Spinal cord (tissue), 10 donors: ENCODE results near the gene BCAR3. TPM values are rescaled to one million over a fixed set of nuclear protein-coding genes. Genes with fewer than 3 reads are reported as not detected.
"Not testable (repeated sequence)": the region's sequence is repeated elsewhere in the genome, so short reads cannot be mapped to it uniquely, and the experiment has no call there.

Experiments used
- DNase-seq, 6 donors: peaks; one replicate each; pipeline versions ENCODE4 v3.0.0 to v3.0.0-alpha.2; 2013 to 2015; ENCODE audit warnings: low spot score in 6 of 6, low read depth in 4 of 6
- H3K27ac ChIP-seq: one replicate; pipeline ENCODE4 v1.5.1; 2013; ENCODE audit warnings: low read depth, low read length, control low read depth
- H3K27me3 ChIP-seq: one replicate; pipeline ENCODE4 v1.6.1; 2013; ENCODE audit warnings: low read length; ENCODE audit not compliant: control insufficient read depth, insufficient read depth
- H3K36me3 ChIP-seq: one replicate; pipeline ENCODE4 v1.6.1; 2013; ENCODE audit warnings: low read length; ENCODE audit not compliant: control insufficient read depth, insufficient read depth
- H3K4me1 ChIP-seq: one replicate; pipeline ENCODE4 v1.6.1; 2013; ENCODE audit warnings: low read length; ENCODE audit not compliant: control insufficient read depth, insufficient read depth
- H3K4me3 ChIP-seq: one replicate; pipeline ENCODE4 v1.5.1; 2013; ENCODE audit warnings: low read depth, low read length, control low read depth
- H3K9me3 ChIP-seq: one replicate; pipeline ENCODE4 v1.6.1; 2013; ENCODE audit warnings: low read length; ENCODE audit not compliant: control insufficient read depth, insufficient read depth
- WGBS: methylation state at CpG from one replicate; pipeline ENCODE4 v1.1.5; 2013; ENCODE audit warnings: missing lambda C conversion rate; ENCODE audit not compliant: insufficient coverage; 5-methylcytosine and 5-hydroxymethylcytosine counted together
- polyA plus RNA-seq, 2 donors: library from polyadenylated mRNA; unstranded; fragments of 120-200 nt; gene quantifications; one replicate each; pipeline ENCODE4 v1.2.1, GENCODE V29; 2013; ENCODE audit not compliant: insufficient read length in 2 of 2
- total RNA-seq, 2 donors: library from RNA; depleted of rRNA in 1 of 2; stranded (reverse); fragments of 120-200 nt in 1 of 2; fragments of >200 nt in 1 of 2; gene quantifications; one replicate each; pipeline versions ENCODE4 v1.2.3 to v1.2.4, GENCODE V29; 2013 to 2014
- donor health status: healthy.

The BCAR3 gene
- total and polyA plus RNA-seq, 4 donors: 10.4 to 16.7 (median 14.3) TPM

DNA sequence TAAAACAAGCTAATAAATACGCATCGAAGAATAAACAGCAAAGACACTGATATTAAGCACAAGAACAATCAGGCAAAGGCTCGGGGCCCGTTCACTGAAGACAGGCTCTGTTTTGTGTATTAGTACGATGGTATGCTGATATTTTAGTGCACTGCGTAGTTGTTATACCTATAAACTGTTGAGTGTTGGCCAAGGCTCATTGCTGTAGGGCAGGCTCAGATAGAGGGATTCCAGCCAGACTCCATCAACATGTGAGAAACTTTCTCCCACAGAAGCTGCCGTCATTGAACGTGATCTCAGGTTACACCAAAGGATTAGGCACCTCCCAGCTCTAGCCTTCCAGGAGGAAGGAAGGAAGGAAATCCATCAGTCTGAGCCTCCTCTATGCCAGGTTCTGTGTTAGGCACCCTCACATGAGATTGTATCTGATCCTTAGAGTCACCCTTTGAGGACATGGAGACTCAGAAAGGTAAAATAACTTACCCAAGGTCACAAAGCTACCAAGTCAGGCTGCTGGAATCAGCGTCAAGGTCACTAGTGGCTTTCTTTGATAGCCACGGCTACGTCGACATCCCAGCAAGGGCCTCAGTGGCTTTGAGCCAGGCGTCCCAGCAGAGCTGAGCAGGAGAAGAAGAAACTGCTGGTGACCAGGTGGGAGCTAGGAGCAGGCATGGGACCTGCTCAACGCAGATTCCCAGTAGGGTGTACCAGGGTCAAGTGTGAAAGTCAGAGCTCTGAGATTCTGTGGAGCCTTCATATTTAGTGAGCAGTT is 14.8 kb downstream of the BCAR3 start:
- no peak for DNase-seq
- 74% methylated on average over 9 of the region's 14 CpGs for WGBS
- Histone ChIP-seq H3K27me3 (no peaks in the 10 kb centered on the region), H3K4me1 (peaks cover 27% of the 10 kb centered on the region), H3K27ac (no peak overlapping the region), H3K4me3 (no peak overlapping the region), H3K36me3 (no peaks in the 10 kb centered on the region), H3K9me3 (no peaks in the 10 kb centered on the region)

DNA sequence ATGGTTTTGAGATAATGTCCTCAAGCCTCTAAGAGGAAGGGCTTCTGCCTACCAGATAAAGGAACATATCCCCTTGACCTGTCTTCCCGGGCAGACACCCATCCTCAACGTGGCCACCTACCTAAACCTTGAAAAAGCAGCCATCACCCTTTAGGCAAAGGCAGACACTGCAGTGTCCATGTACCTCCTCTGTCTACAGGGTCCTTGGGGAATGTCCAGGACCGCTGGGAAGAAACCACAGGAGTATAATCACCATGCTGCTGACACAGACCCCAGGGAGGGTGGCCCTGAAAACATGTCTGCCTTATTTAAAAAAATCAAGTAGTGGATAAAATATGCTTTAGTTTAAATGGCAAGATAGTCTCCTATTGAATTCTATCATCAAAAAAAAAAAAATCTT is 16.6 kb downstream of the BCAR3 start:
- Histone ChIP-seq H3K27me3 (no peaks in the 10 kb centered on the region), H3K27ac (peak overlapping the region; percentile 51), H3K9me3 (no peaks in the 10 kb centered on the region), H3K4me1 (peaks cover 24% of the 10 kb centered on the region), H3K4me3 (no peak overlapping the region), H3K36me3 (no peaks in the 10 kb centered on the region)
- WGBS: 75% methylated on average over 3 of the region's 3 CpGs
- DNase-seq: no peak

GRCh38 chr1:93663208-93663614 is 18.4 kb downstream of the BCAR3 start:
- Histone ChIP-seq H3K4me1 (peaks cover 22% of the 10 kb centered on the region), H3K9me3 (no peaks in the 10 kb centered on the region), H3K36me3 (no peaks in the 10 kb centered on the region), H3K27ac (peak overlapping the region; percentile 52), H3K4me3 (no peak overlapping the region), H3K27me3 (no peaks in the 10 kb centered on the region)
- no peak for DNase-seq
- WGBS: 61% methylated on average over 2 of the region's 2 CpGs

- H3K4me3 ChIP-seq: no peak overlapping the region
- no peaks in the 10 kb centered on the region for H3K36me3 ChIP-seq
- 83% methylated on average over 3 of the region's 7 CpGs for WGBS
- H3K27me3 ChIP-seq: no peaks in the 10 kb centered on the region
- H3K27ac ChIP-seq: no peak overlapping the region
- H3K4me1 ChIP-seq: peaks cover 17% of the 10 kb centered on the region
- H3K9me3 ChIP-seq: no peaks in the 10 kb centered on the region
- DNase-seq: peak in 1 of 6 donors; percentile 10
Observed at GRCh38 chr1:93662481-93663207, 19.0 kb downstream of the BCAR3 start.

GRCh38 chr1:93661829-93662474 is 19.7 kb downstream of the BCAR3 start:
- peaks cover 13% of the 10 kb centered on the region for H3K4me1 ChIP-seq

DNA sequence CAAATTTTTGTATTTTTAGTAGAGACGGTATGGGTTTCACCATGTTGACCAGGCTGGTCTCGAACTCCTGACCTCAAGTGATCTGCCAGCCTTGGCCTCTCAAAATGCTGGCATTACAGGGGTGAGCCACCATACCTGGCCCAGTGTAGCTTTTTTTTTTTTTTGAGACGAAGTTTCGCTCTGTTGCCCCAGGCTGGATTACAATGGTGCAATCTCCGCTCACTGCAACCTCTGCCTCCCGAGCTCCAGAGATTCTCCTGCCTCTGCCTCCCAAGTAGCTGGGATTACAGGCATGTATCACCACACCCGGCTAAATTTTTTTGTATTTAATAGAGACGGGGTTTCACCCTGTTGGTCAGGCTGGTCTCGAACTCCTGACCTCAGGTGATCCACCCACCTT is 20.3 kb downstream of the BCAR3 start:
- 99% methylated on average over 8 of the region's 9 CpGs for WGBS
- H3K36me3 ChIP-seq, H3K27ac ChIP-seq, H3K9me3 ChIP-seq, DNase-seq, H3K27me3 ChIP-seq, H3K4me3 ChIP-seq: not testable (repeated sequence)
- peaks cover 11% of the 10 kb centered on the region for H3K4me1 ChIP-seq

More at GRCh38 chr1:93661829-93662474, 19.7 kb downstream of the BCAR3 start:
- WGBS: 60% methylated on average over 2 of the region's 7 CpGs
- Histone ChIP-seq H3K27me3 (no peaks in the 10 kb centered on the region), H3K36me3 (no peaks in the 10 kb centered on the region), H3K27ac (no peak overlapping the region), H3K4me3 (no peak overlapping the region), H3K9me3 (no peaks in the 10 kb centered on the region)
- DNase-seq: peak in 1 of 6 donors; percentile 16

DNA sequence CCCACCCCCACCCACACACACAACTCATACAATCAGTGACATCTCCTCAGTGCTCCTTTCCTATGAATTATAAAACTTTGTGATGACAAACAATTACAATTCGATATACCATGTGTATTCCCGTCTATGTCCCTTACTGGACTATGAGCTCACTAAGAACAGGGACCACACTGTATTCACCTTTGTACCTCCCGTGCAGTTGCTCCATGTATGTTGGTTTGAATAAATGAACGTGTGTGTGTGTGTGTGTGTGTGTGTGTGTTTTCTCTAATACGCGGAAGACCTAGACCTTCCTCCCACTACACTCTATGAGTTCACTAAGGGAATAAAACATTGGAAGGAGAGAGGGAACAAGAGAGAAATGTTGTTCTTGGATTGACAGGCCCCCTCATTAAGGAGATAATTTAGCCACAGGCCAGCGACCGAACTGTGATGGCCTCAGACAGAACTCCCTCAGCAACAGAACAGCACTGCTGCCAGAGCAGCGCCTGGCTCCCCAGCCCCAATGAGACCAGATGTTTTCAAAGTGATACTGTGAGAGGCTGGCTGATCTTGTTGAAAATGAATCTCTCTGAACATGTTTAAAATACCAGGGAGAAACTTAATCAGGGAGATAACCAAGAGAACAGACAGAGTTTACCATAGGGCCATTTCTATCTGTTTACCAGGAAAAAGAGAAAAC is 21.7 kb downstream of the BCAR3 start:
- no peak overlapping the region for H3K4me3 ChIP-seq
- H3K9me3 ChIP-seq: no peaks in the 10 kb centered on the region
- DNase-seq: peak in 2 of 6 donors; percentile 44 to 48
- peaks cover 10% of the 10 kb centered on the region for H3K4me1 ChIP-seq
- H3K27me3 ChIP-seq: no peaks in the 10 kb centered on the region
- no peaks in the 10 kb centered on the region for H3K36me3 ChIP-seq
- 8% methylated on average over 2 of the region's 9 CpGs for WGBS
- H3K27ac ChIP-seq: no peak overlapping the region

DNA sequence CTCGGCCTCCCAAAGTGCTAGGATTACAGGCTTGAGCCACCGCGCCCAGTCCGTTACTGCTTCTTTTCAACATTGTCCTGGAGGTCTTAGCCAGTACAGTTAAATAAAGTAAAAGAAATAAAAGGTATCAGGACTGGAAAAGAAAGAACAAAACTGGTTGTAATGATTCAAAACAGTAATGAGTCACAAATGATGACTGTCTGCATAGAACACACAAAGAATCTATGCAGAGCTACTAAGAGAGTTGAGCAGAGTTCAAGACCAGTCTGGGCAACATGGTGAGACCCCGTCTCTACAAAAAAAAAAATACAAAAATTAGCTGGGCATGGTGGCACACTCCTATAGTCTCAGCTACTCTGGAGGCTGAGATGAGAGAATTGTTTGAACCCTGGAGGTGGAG is 23.4 kb downstream of the BCAR3 start:
- H3K9me3 ChIP-seq: no peaks in the 10 kb centered on the region
- no peaks in the 10 kb centered on the region for H3K36me3 ChIP-seq
- H3K4me3 ChIP-seq: no peak overlapping the region
- peaks cover 2% of the 10 kb centered on the region for H3K4me1 ChIP-seq
- no peaks in the 10 kb centered on the region for H3K27me3 ChIP-seq
- DNase-seq: no peak
- no peak overlapping the region for H3K27ac ChIP-seq
- WGBS: no CpG with 5 or more reads among the region's 5 CpGs

DNA sequence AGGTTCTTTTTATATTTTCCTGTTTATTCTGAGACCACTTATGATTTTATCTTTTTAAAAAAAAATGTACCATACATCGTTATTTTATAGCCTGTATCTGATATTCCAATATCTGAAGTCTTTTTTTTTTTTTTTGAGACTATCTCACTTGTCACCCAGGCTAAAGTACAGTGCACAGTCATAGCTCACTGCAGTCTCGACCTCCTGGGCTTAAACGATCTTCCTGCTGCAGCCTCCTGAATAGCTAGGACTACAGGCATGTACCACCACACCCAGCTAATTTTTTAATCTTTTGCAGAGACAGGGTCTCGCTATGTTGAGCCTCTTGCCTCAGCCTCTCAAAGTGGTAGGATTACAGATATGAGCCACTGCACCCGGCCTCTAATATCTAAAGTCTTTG is 25.1 kb downstream of the BCAR3 start:
- H3K4me1 ChIP-seq: peaks cover 2% of the 10 kb centered on the region
- no peaks in the 10 kb centered on the region for H3K36me3 ChIP-seq
- WGBS: 86% methylated on average over 1 of the region's 5 CpGs
- no peaks in the 10 kb centered on the region for H3K27me3 ChIP-seq
- no peak overlapping the region for H3K27ac ChIP-seq
- no peaks in the 10 kb centered on the region for H3K9me3 ChIP-seq
- H3K4me3 ChIP-seq: no peak overlapping the region
- no peak for DNase-seq
